SU-DHL-6 (cell line): Measurements from ENCODE around the gene C1QTNF8.

Source experiments
- H2AFZ ChIP-seq: fragments of 200-600 bp; sonication (generic); 2 replicates; pipeline ENCODE4 v1.6.1; 2014; ENCODE audit warnings: low read depth, mild to moderate bottlenecking, moderate library complexity, mixed read lengths, antibody characterized with exemption, low read length; ENCODE audit not compliant: severe bottlenecking
- H3F3A ChIP-seq: fragments of 200-600 bp; shearing (Covaris generic); 2 replicates; pipeline ENCODE4 v1.6.0; 2016; ENCODE audit warnings: antibody characterized with exemption, mild to moderate bottlenecking; ENCODE audit not compliant: insufficient read depth
- H3K27ac ChIP-seq: fragments of 200-600 bp; sonication (generic); 2 replicates; pipeline ENCODE4 v1.5.1; 2016; ENCODE audit warnings: low read depth, mild to moderate bottlenecking, low read length, moderate library complexity, mixed read lengths
- H3K27me3 ChIP-seq: fragments of 200-600 bp; sonication (generic), shearing (Covaris generic); 2 replicates; pipeline ENCODE4 v1.6.0; 2014; ENCODE audit warnings: mild to moderate bottlenecking, low read length
- H3K36me3 ChIP-seq: fragments of 200-600 bp; sonication (generic); 2 replicates; pipeline ENCODE4 v1.6.1; 2014; ENCODE audit warnings: mild to moderate bottlenecking, low read length, mixed read lengths
- H3K4me2 ChIP-seq: fragments of 300-600, 200-600 bp; shearing (Covaris generic), sonication (generic); 2 replicates; pipeline ENCODE4 v1.6.0; 2014; ENCODE audit warnings: low read length, low read depth, mild to moderate bottlenecking; ENCODE audit not compliant: poor library complexity, severe bottlenecking
- H3K4me3 ChIP-seq: fragments of 200-600 bp; sonication (generic); 2 replicates; pipeline ENCODE4 v1.5.1; 2014; ENCODE audit warnings: antibody characterized with exemption, low read length, mild to moderate bottlenecking, mixed read lengths; ENCODE audit not compliant: insufficient read depth, poor library complexity, severe bottlenecking
- H3K79me2 ChIP-seq: fragments of 200-600 bp; sonication (generic); 2 replicates; pipeline ENCODE4 v1.6.1; 2014; ENCODE audit warnings: mild to moderate bottlenecking, low read length, moderate library complexity; ENCODE audit not compliant: insufficient read depth
- H3K9ac ChIP-seq: fragments of 200-600 bp; sonication (generic); 2 replicates; pipeline ENCODE4 v1.7.0; 2014; ENCODE audit warnings: mild to moderate bottlenecking, low read length
- H3K9me2 ChIP-seq: fragments of 200-600 bp; sonication (generic); replicated peaks from 2 replicates; pipeline ENCODE4 v1.6.1; 2014; ENCODE audit warnings: low read length; ENCODE audit not compliant: insufficient read depth
- H3K9me3 ChIP-seq: fragments of 200-600 bp; sonication (generic); 2 replicates; pipeline ENCODE4 v1.6.1; 2014; ENCODE audit warnings: low read length, mixed read lengths; ENCODE audit not compliant: insufficient read depth
- H4K20me1 ChIP-seq: fragments of 200-600 bp; sonication (generic); 2 replicates; pipeline ENCODE4 v1.6.1; 2014; ENCODE audit warnings: low read depth, mild to moderate bottlenecking, antibody characterized with exemption, low read length, moderate library complexity, mixed read lengths
- CTCF ChIP-seq: fragments of 200-600 bp; sonication (generic); IDR thresholded peaks from one replicate; pipeline ENCODE4 v1.5.1; 2017; ENCODE audit warnings: antibody characterized with exemption, mild to moderate bottlenecking, low read length, moderate library complexity; ENCODE audit not compliant: insufficient read depth, poor library complexity, severe bottlenecking
- EZH2phosphoT487 ChIP-seq: fragments of 200-600 bp; sonication (generic), shearing (Covaris generic); conservative IDR thresholded peaks from 2 replicates; pipeline ENCODE4 v1.6.1; 2018; ENCODE audit warnings: mild to moderate bottlenecking, antibody characterized with exemption, low read length, moderate library complexity, mixed read lengths

The C1QTNF8 gene

GRCh38 chr16:1075546-1075945, 20.5 kb downstream of the C1QTNF8 start:
- Histone ChIP-seq H3K9me3 (no peaks in the 10 kb centered on the region), H3K4me3 (no peak overlapping the region), H3K27me3 (no peaks in the 10 kb centered on the region), H2AFZ (no peak overlapping the region), H4K20me1 (no peaks in the 10 kb centered on the region), H3F3A (no peaks in the 10 kb centered on the region), H3K4me2 (no peak overlapping the region), H3K9me2 (no peaks in the 10 kb centered on the region), H3K9ac (no peak overlapping the region), H3K79me2 (no peaks in the 10 kb centered on the region), H3K36me3 (no peaks in the 10 kb centered on the region), H3K27ac (no peak overlapping the region)
- no peak for TF ChIP-seq EZH2phosphoT487
- TF ChIP-seq CTCF: no peak

DNA sequence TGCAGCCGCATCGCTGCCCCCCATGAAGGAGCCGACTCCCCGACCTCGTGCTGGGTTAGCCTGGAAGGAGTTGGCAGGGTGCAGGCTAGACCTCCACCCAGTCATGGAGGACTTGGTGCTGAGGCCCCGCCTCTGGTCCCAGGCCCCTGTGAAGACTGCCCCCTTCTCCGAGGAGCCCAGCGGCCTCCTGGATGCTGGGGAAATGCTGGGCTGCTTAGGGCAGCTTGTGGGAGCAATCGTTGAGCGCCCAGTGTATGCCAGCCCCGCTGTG, 21.7 kb downstream of the C1QTNF8 start:
- H3K27me3 ChIP-seq: no peaks in the 10 kb centered on the region
- no peaks in the 10 kb centered on the region for H3K9me3 ChIP-seq
- H3K79me2 ChIP-seq: no peaks in the 10 kb centered on the region
- no peaks in the 10 kb centered on the region for H4K20me1 ChIP-seq
- H2AFZ ChIP-seq: no peak overlapping the region
- H3F3A ChIP-seq: no peaks in the 10 kb centered on the region
- no peaks in the 10 kb centered on the region for H3K36me3 ChIP-seq
- H3K9me2 ChIP-seq: no peaks in the 10 kb centered on the region
- no peak for TF ChIP-seq EZH2phosphoT487
- TF ChIP-seq CTCF: no peak
- H3K4me2 ChIP-seq: no peak overlapping the region
- no peak overlapping the region for H3K4me3 ChIP-seq
- no peak overlapping the region for H3K9ac ChIP-seq
- no peak overlapping the region for H3K27ac ChIP-seq

DNA sequence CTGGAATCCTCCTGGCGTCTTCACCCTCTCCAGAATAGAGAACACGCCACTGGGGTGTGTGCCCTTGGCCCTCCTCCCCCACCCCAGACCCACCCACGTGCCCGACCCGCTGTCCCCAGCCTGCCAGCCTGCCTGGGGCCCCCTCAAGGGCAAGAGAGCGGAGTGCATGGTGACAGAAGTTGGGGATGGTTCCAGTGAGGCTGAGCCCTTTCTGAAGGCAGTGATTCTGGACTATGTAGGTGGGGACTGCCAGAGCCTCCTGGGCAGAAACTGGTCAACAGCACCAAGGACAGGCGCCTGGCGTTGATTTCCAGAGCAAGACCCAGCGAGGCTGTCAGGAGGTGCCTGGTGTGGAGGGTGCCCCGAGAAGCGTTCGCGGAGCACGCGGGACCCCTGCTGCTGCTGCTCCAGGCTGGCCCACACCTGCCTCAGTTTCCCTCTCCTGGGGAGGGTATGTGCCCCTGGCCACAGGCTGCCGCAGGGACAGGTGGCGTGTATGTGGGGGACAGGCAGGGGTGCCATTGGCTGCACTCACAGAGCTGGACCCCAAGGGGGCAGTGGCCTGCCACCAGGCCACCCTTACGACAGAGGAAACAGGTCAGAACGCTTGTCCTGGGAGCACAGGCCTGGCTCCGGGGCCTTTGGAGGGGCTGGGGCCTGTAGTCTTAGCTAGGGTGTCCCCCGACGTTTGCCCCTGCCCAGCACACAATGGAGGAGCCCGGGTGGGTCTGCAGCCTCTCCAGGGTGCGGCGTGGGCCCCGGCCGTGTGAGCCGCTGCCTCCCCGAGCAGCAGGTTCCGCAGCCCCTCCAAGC, 22.3 kb downstream of the C1QTNF8 start:
- Histone ChIP-seq H3K27me3 (no peaks in the 10 kb centered on the region), H3K27ac (no peak overlapping the region), H3K36me3 (no peaks in the 10 kb centered on the region), H3K4me2 (no peak overlapping the region), H3K9me3 (no peaks in the 10 kb centered on the region), H4K20me1 (no peaks in the 10 kb centered on the region), H3K9me2 (no peaks in the 10 kb centered on the region), H3F3A (no peaks in the 10 kb centered on the region), H3K4me3 (no peak overlapping the region), H3K9ac (no peak overlapping the region), H2AFZ (no peak overlapping the region), H3K79me2 (no peaks in the 10 kb centered on the region)
- no peak for TF ChIP-seq EZH2phosphoT487
- no peak for TF ChIP-seq CTCF
